ENCODE measurements around the gene WWC2. TPM values are rescaled to one million over a fixed set of nuclear protein-coding genes. Genes with fewer than 3 reads are reported as not detected.

Gene WWC2
- polyA plus RNA-seq, 2 of the 4 experiments (the other 2 are of a cell fraction), result 14.9 to 26.9 TPM

- no peak for TF ChIP-seq REST (IDR thresholded peaks at IDR 0.05)
- TF ChIP-seq MAX (IDR thresholded peaks at IDR 0.05), result no peak
- TF ChIP-seq RFX5 (IDR thresholded peaks at IDR 0.05), result no peak
- TF ChIP-seq RNF2 (IDR thresholded peaks at IDR 0.05; ENCODE audit: borderline replicate concordance, low read depth), result no peak
- TF ChIP-seq USF2 (IDR thresholded peaks at IDR 0.05), result no peak
- no peak for TF ChIP-seq POLR2AphosphoS2 (conservative IDR thresholded peaks at IDR 0.05; ENCODE audit: low read length)
- no peak for TF ChIP-seq HES2 (IDR thresholded peaks at IDR 0.05)
- no peak for TF ChIP-seq EHMT2 (IDR thresholded peaks at IDR 0.05; ENCODE audit: low read depth)
- TF ChIP-seq ZNF302 (CRISPR knock-in tag; IDR thresholded peaks at IDR 0.05), result no peak
Measured at GRCh38 chr4:183288955-183289354, 189.9 kb downstream of the WWC2 start (continued).

- peak in 1 of 2 experiments; percentile 82; a peak in 3 of 6 replicates for ATAC-seq
Measured at GRCh38 chr4:183289688-183290087, 190.6 kb downstream of the WWC2 start.

GRCh38 chr4:183291070-183291469 lies 192.0 kb downstream of the WWC2 start:
- Histone ChIP-seq H3K4me1 (peaks cover 9% of the 10 kb centered on the region; the same call in 1 of the 3 replicates), H3K27ac (no peak overlapping the region), H3K4me2 (no peak overlapping the region), H3K9me3 (no peaks in the 10 kb centered on the region), H3K4me3 (no peak overlapping the region)
- FAIRE-seq (no peak), DNase-seq (ENCODE audit: low read depth in 1 of 2, low spot score in 1 of 2) (no peak), ATAC-seq (no peak)
- 92% methylated on average over 2 of the region's 2 CpGs for WGBS (ENCODE audit: missing lambda C conversion rate)
- POLR2A ChIA-PET, result no interaction called here
- CTCF ChIA-PET, result no interaction called here
- no peak for TF ChIP-seq POLR2A (IDR thresholded peaks at IDR 0.05; ENCODE audit: low read length)
- TF ChIP-seq FOSL2 (IDR thresholded peaks at IDR 0.05), result no peak
- TF ChIP-seq FOSL2 (CRISPR knock-in tag; IDR thresholded peaks at IDR 0.05), result no peak
- TF ChIP-seq KDM1A (IDR thresholded peaks at IDR 0.05; ENCODE audit: low read depth), result no peak
- no peak for TF ChIP-seq TP53 (CRISPR knock-in tag; IDR thresholded peaks at IDR 0.05)
- TF ChIP-seq FOSB (CRISPR knock-in tag; IDR thresholded peaks at IDR 0.05), result no peak
- no peak for TF ChIP-seq HES2 (IDR thresholded peaks at IDR 0.05)
- no peak for TF ChIP-seq EP300 (IDR thresholded peaks at IDR 0.05)
- no peak for TF ChIP-seq USF2 (IDR thresholded peaks at IDR 0.05)
- no peak for TF ChIP-seq MAX (IDR thresholded peaks at IDR 0.05)
- TF ChIP-seq MYC (IDR thresholded peaks at IDR 0.05; ENCODE audit: borderline replicate concordance, low read length), result no peak
- no peak for TF ChIP-seq ZC3H11A (IDR thresholded peaks at IDR 0.05)
- TF ChIP-seq BHLHE40 (IDR thresholded peaks at IDR 0.05; ENCODE audit: low read depth, low read length), result no peak
- TF ChIP-seq CHD2 (IDR thresholded peaks at IDR 0.05; ENCODE audit: low read length, partially characterized antibody), result no peak
- TF ChIP-seq HOXB13 (CRISPR knock-in tag; IDR thresholded peaks at IDR 0.05; ENCODE audit: low read depth), result no peak
- no peak for TF ChIP-seq E2F6 (IDR thresholded peaks at IDR 0.05; ENCODE audit: borderline replicate concordance, low read depth)

More at GRCh38 chr4:183289688-183290087, 190.6 kb downstream of the WWC2 start:
- DNase-seq (ENCODE audit: low read depth in 1 of 2, low spot score in 1 of 2) (peak; percentile 16 to 32), FAIRE-seq (no peak)
- 74% methylated on average over 5 of the region's 5 CpGs for WGBS (ENCODE audit: missing lambda C conversion rate)
- no peak for TF ChIP-seq BCL3 (IDR thresholded peaks at IDR 0.05)
- no peak for TF ChIP-seq RCOR1 (IDR thresholded peaks at IDR 0.05; ENCODE audit: low read depth, low read length)
- TF ChIP-seq RAD21 (conservative IDR thresholded peaks at IDR 0.05 in 1 of 2, IDR thresholded peaks at IDR 0.05 in 1 of 2), result no peak
- no peak for TF ChIP-seq ESRRA (IDR thresholded peaks at IDR 0.05; ENCODE audit: borderline replicate concordance, low read length)
- no peak for TF ChIP-seq SREBF2 (IDR thresholded peaks at IDR 0.05)
- no peak for TF ChIP-seq CHD4 (IDR thresholded peaks at IDR 0.05; ENCODE audit: borderline replicate concordance)
- no peak for TF ChIP-seq HOXA7 (CRISPR knock-in tag; IDR thresholded peaks at IDR 0.05)
- TF ChIP-seq ZNF302 (CRISPR knock-in tag; IDR thresholded peaks at IDR 0.05), result no peak
- no peak for TF ChIP-seq NFE2L2 (conservative IDR thresholded peaks at IDR 0.05; ENCODE audit: low read length)
- no peak for TF ChIP-seq POLR2A (IDR thresholded peaks at IDR 0.05; ENCODE audit: low read length)
- Histone ChIP-seq H3K27ac (no peak overlapping the region), H3K9me3 (no peaks in the 10 kb centered on the region), H3K4me2 (no peak overlapping the region), H3K4me3 (no peak overlapping the region), H3K4me1 (peaks cover 9% of the 10 kb centered on the region; the same call in 1 of the 3 replicates)
- ChIA-PET CTCF (interaction anchor here (1.5 kb wide), 1 partner anchor 28 kb away, joined by 3 read pairs; no protein-coding TSS in a partner anchor), POLR2A (no interaction called here)

All from A549 (cell line).